Measurements from ENCODE around the gene GPC6.
A peak's percentile ranks its signal among the peaks of the same experiment; 100 is the strongest.

The GPC6 gene

GRCh38 chr13:93224535-93224934, 2.1 kb upstream of the GPC6 start:
- H3K4me1 Mint-ChIP-seq: peaks cover 2% of the 10 kb centered on the region
- H3K9me3 Mint-ChIP-seq: peaks cover 5% of the 10 kb centered on the region
- H3K27ac Mint-ChIP-seq: no peak overlapping the region
- peaks cover 35% of the 10 kb centered on the region for H3K27me3 Mint-ChIP-seq
- H3K36me3 Mint-ChIP-seq (ENCODE audit: low read depth): no peaks in the 10 kb centered on the region
- H3K4me3 Mint-ChIP-seq: no peak overlapping the region
- no peak for ATAC-seq
- no peak for DNase-seq

- peaks cover 2% of the 10 kb centered on the region for H3K4me1 Mint-ChIP-seq
- peaks cover 5% of the 10 kb centered on the region for H3K9me3 Mint-ChIP-seq
- no peak for DNase-seq
- no peak for ATAC-seq
- peaks cover 44% of the 10 kb centered on the region for H3K27me3 Mint-ChIP-seq
- no peak overlapping the region for H3K4me3 Mint-ChIP-seq
- no peak overlapping the region for H3K27ac Mint-ChIP-seq
- no peaks in the 10 kb centered on the region for H3K36me3 Mint-ChIP-seq (ENCODE audit: low read depth)
These were observed 997 bp upstream of the GPC6 start for GRCh38 chr13:93225610-93226009.

GRCh38 chr13:93226065-93226622, 463 bp upstream of the GPC6 start:
- H3K27ac Mint-ChIP-seq: no peak overlapping the region
- H3K4me1 Mint-ChIP-seq: peaks cover 2% of the 10 kb centered on the region
- DNase-seq: no peak
- ATAC-seq: no peak
- H3K4me3 Mint-ChIP-seq: no peak overlapping the region
- peaks cover 44% of the 10 kb centered on the region for H3K27me3 Mint-ChIP-seq
- peaks cover 5% of the 10 kb centered on the region for H3K9me3 Mint-ChIP-seq
- H3K36me3 Mint-ChIP-seq (ENCODE audit: low read depth): no peaks in the 10 kb centered on the region

- no peak for ATAC-seq
These were observed 772 bp downstream of the GPC6 start for GRCh38 chr13:93227280-93227877.

GRCh38 chr13:93227878-93228642, 1.5 kb downstream of the GPC6 start:
- peaks cover 5% of the 10 kb centered on the region for H3K9me3 Mint-ChIP-seq
- no peak overlapping the region for H3K27ac Mint-ChIP-seq
- peaks cover 2% of the 10 kb centered on the region for H3K4me1 Mint-ChIP-seq
- H3K27me3 Mint-ChIP-seq: peaks cover 49% of the 10 kb centered on the region
- DNase-seq (no peak), ATAC-seq (peak; percentile 28)
- no peak overlapping the region for H3K4me3 Mint-ChIP-seq
- no peaks in the 10 kb centered on the region for H3K36me3 Mint-ChIP-seq (ENCODE audit: low read depth)

More at GRCh38 chr13:93227280-93227877, 772 bp downstream of the GPC6 start:
- DNase-seq: no peak
- Mint-ChIP-seq H3K4me3 (no peak overlapping the region), H3K27ac (no peak overlapping the region), H3K27me3 (peaks cover 51% of the 10 kb centered on the region), H3K4me1 (peaks cover 2% of the 10 kb centered on the region), H3K36me3 (ENCODE audit: low read depth) (no peaks in the 10 kb centered on the region), H3K9me3 (peaks cover 5% of the 10 kb centered on the region)

GRCh38 chr13:93228643-93228937, 2.0 kb downstream of the GPC6 start:
- peaks cover 49% of the 10 kb centered on the region for H3K27me3 Mint-ChIP-seq
- H3K36me3 Mint-ChIP-seq (ENCODE audit: low read depth): no peaks in the 10 kb centered on the region
- DNase-seq: no peak
- no peak overlapping the region for H3K4me3 Mint-ChIP-seq
- ATAC-seq: no peak
- no peak overlapping the region for H3K27ac Mint-ChIP-seq
- peaks cover 5% of the 10 kb centered on the region for H3K9me3 Mint-ChIP-seq
- H3K4me1 Mint-ChIP-seq: peaks cover 2% of the 10 kb centered on the region

- Mint-ChIP-seq H3K4me3 (no peak overlapping the region), H3K27me3 (peaks cover 46% of the 10 kb centered on the region)
These were observed 3.8 kb downstream of the GPC6 start for GRCh38 chr13:93230261-93230855.

GRCh38 chr13:93231867-93232266, 5.3 kb downstream of the GPC6 start:
- DNase-seq (no peak), ATAC-seq (no peak)
- peaks cover 33% of the 10 kb centered on the region for H3K27me3 Mint-ChIP-seq
- peaks cover 2% of the 10 kb centered on the region for H3K4me1 Mint-ChIP-seq
- H3K27ac Mint-ChIP-seq: no peak overlapping the region
- no peaks in the 10 kb centered on the region for H3K36me3 Mint-ChIP-seq (ENCODE audit: low read depth)
- peaks cover 7% of the 10 kb centered on the region for H3K9me3 Mint-ChIP-seq
- no peak overlapping the region for H3K4me3 Mint-ChIP-seq

More at GRCh38 chr13:93230261-93230855, 3.8 kb downstream of the GPC6 start:
- Mint-ChIP-seq H3K27ac (no peak overlapping the region), H3K9me3 (peaks cover 5% of the 10 kb centered on the region), H3K36me3 (ENCODE audit: low read depth) (no peaks in the 10 kb centered on the region), H3K4me1 (peaks cover 2% of the 10 kb centered on the region)
- ATAC-seq (no peak), DNase-seq (no peak)

GRCh38 chr13:93233997-93234416, 7.4 kb downstream of the GPC6 start:
- Mint-ChIP-seq H3K27ac (no peak overlapping the region), H3K4me1 (no peaks in the 10 kb centered on the region), H3K27me3 (peaks cover 22% of the 10 kb centered on the region), H3K36me3 (ENCODE audit: low read depth) (no peaks in the 10 kb centered on the region), H3K9me3 (peaks cover 19% of the 10 kb centered on the region), H3K4me3 (no peak overlapping the region)
- DNase-seq (no peak), ATAC-seq (no peak)

- no peak overlapping the region for H3K27ac Mint-ChIP-seq
- H3K4me3 Mint-ChIP-seq: no peak overlapping the region
- H3K36me3 Mint-ChIP-seq (ENCODE audit: low read depth): no peaks in the 10 kb centered on the region
- ATAC-seq (no peak), DNase-seq (no peak)
- H3K4me1 Mint-ChIP-seq: no peaks in the 10 kb centered on the region
- H3K27me3 Mint-ChIP-seq: peaks cover 17% of the 10 kb centered on the region
- peaks cover 23% of the 10 kb centered on the region for H3K9me3 Mint-ChIP-seq
These were observed 7.9 kb downstream of the GPC6 start for GRCh38 chr13:93234459-93234858.

GRCh38 chr13:93235258-93236015, 8.8 kb downstream of the GPC6 start:
- peaks cover 10% of the 10 kb centered on the region for H3K27me3 Mint-ChIP-seq
- peaks cover 29% of the 10 kb centered on the region for H3K9me3 Mint-ChIP-seq
- no peak for DNase-seq

GRCh38 chr13:93238711-93239110, 12.1 kb downstream of the GPC6 start:
- no peaks in the 10 kb centered on the region for H3K27me3 Mint-ChIP-seq
- H3K9me3 Mint-ChIP-seq: peaks cover 46% of the 10 kb centered on the region
- no peak for DNase-seq
- no peaks in the 10 kb centered on the region for H3K36me3 Mint-ChIP-seq (ENCODE audit: low read depth)
- no peak overlapping the region for H3K4me3 Mint-ChIP-seq
- no peak overlapping the region for H3K27ac Mint-ChIP-seq
- no peaks in the 10 kb centered on the region for H3K4me1 Mint-ChIP-seq
- no peak for ATAC-seq

More at GRCh38 chr13:93235258-93236015, 8.8 kb downstream of the GPC6 start:
- Mint-ChIP-seq H3K4me3 (no peak overlapping the region), H3K4me1 (no peaks in the 10 kb centered on the region), H3K27ac (no peak overlapping the region), H3K36me3 (ENCODE audit: low read depth) (no peaks in the 10 kb centered on the region)
- ATAC-seq: no peak

GRCh38 chr13:93243375-93244063, 16.9 kb downstream of the GPC6 start:
- peaks cover 32% of the 10 kb centered on the region for H3K9me3 Mint-ChIP-seq
- H3K27ac Mint-ChIP-seq: no peak overlapping the region
- ATAC-seq (no peak), DNase-seq (no peak)
- H3K4me3 Mint-ChIP-seq: no peak overlapping the region
- H3K4me1 Mint-ChIP-seq: no peaks in the 10 kb centered on the region
- no peaks in the 10 kb centered on the region for H3K36me3 Mint-ChIP-seq (ENCODE audit: low read depth)
- no peaks in the 10 kb centered on the region for H3K27me3 Mint-ChIP-seq

All from activated naive CD8-positive, alpha-beta T cell treated with anti-CD3 and anti-CD28 coated beads, Interleukin-2, amount 50 U/mL, for 24 hours (primary cell).